ENCODE results near the gene PGA3. TPM values are rescaled to one million over a fixed set of nuclear protein-coding genes. Genes with fewer than 3 reads are reported as not detected.
"Not testable (repeated sequence)": the region's sequence is repeated elsewhere in the genome, so short reads cannot be mapped to it uniquely, and the experiment has no call there.

PGA3 gene
- total RNA-seq, 2 donors from 2014 or later = not detected

DNA sequence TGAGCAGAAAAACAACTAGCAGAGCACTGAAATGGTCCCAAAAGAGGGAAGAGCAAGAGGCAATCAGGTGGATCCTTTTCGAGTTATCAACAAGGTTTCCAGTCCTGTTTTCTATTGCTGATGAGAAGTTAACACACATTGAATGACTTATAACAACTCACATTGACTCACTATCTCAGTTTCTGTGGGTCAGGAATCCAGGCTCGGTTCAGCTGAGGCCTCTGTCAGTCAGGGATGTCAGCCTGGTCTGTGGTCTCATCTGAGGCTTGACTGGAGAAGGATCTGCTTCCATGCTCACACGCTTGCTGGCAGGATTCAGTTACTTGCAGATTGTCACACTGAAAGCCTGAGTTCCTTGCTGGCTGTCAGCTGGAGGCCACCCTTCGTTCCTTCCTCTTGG lies 33.8 kb downstream of the PGA3 start:
- not testable (repeated sequence) for H3K27me3 Mint-ChIP-seq (ENCODE audit: insufficient read depth); H3K4me1 ChIP-seq (ENCODE audit: control insufficient read depth, insufficient read depth, low read length); DNase-seq; H3K9me3 Mint-ChIP-seq; H3K36me3 Mint-ChIP-seq (ENCODE audit: low read depth); H3K9me3 ChIP-seq (ENCODE audit: control insufficient read depth, low read length); H3K36me3 ChIP-seq (ENCODE audit: control insufficient read depth, insufficient read depth, low read length); H3K4me3 ChIP-seq (ENCODE audit: low read length); H3K4me3 Mint-ChIP-seq; H3K4me1 Mint-ChIP-seq; H3K9ac ChIP-seq (ENCODE audit: extremely low read depth, low read length, poor library complexity, severe bottlenecking); H3K27ac ChIP-seq (ENCODE audit: low read depth, low read length); H3K27me3 ChIP-seq (ENCODE audit: control insufficient read depth, insufficient read depth, low read length, poor library complexity, severe bottlenecking); H3K27ac Mint-ChIP-seq
- no CpG with 5 or more reads among the region's 4 CpGs for WGBS, 2 experiments (ENCODE audit: insufficient coverage in 1 of 2, insufficient read length in 1 of 2)

DNA sequence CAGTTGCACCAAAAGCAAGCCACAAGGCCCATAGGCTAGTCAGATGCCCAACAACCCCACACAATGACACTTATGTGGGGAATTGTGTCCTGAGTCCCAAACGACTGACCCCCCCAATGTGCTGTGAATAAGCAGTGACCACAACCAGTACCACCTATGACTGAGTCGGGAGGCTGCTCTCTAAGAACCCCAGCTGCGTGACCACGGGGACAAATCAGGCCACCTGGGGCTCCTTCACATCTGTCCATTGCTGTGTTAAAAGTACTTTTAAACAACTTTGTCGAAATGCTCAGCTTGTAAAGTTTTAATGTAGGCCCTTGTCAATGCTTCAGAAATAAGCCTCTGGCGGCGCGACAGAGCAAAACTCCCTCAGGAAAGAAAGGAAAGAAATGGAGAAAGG lies 37.0 kb downstream of the PGA3 start:
- DNase-seq; H3K4me1 Mint-ChIP-seq; H3K27ac Mint-ChIP-seq; H3K27me3 ChIP-seq (ENCODE audit: control insufficient read depth, insufficient read depth, low read length, poor library complexity, severe bottlenecking); H3K9ac ChIP-seq (ENCODE audit: extremely low read depth, low read length, poor library complexity, severe bottlenecking); H3K4me3 ChIP-seq (ENCODE audit: low read length); H3K4me3 Mint-ChIP-seq; H3K9me3 Mint-ChIP-seq; H3K36me3 Mint-ChIP-seq (ENCODE audit: low read depth); H3K27me3 Mint-ChIP-seq (ENCODE audit: insufficient read depth); H3K4me1 ChIP-seq (ENCODE audit: control insufficient read depth, insufficient read depth, low read length); H3K36me3 ChIP-seq (ENCODE audit: control insufficient read depth, insufficient read depth, low read length); H3K27ac ChIP-seq (ENCODE audit: low read depth, low read length); H3K9me3 ChIP-seq (ENCODE audit: control insufficient read depth, low read length): not testable (repeated sequence)
- 47 to 62% methylated on average over 4 to 5 of the region's 8 CpGs for WGBS, 2 experiments (ENCODE audit: insufficient coverage in 1 of 2, insufficient read length in 1 of 2)

DNA sequence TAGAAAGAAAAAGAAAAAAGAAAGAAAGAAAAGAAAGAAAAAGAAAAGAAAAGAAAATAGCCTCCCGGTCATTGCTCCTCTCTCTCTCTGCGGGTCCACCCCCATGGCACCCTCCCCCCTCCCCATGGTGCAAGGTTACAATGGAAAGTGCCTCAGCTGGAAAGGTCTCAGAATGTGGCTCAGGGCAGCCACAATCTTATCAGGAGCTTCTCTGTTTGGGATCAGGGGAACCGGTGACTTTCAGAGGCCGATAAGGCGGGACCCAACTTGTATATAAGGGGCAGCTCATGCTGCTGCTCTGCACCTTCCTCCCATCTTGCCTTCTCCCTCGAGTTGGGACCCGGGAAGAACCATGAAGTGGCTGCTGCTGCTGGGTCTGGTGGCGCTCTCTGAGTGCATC lies 37.6 kb downstream of the PGA3 start, which contains the start of gene PGA5:
TSS of gene PGA5 (plus strand) at position 301 of the 400 bp plus-strand sequence. CDS start at position 353, 52 bp downstream.
- not testable (repeated sequence) for H3K4me1 ChIP-seq (ENCODE audit: control insufficient read depth, insufficient read depth, low read length); H3K36me3 Mint-ChIP-seq (ENCODE audit: low read depth); H3K36me3 ChIP-seq (ENCODE audit: control insufficient read depth, insufficient read depth, low read length); H3K9me3 ChIP-seq (ENCODE audit: control insufficient read depth, low read length); H3K9ac ChIP-seq (ENCODE audit: extremely low read depth, low read length, poor library complexity, severe bottlenecking); DNase-seq; H3K4me3 ChIP-seq (ENCODE audit: low read length); H3K27me3 Mint-ChIP-seq (ENCODE audit: insufficient read depth); H3K4me3 Mint-ChIP-seq; H3K9me3 Mint-ChIP-seq; H3K4me1 Mint-ChIP-seq; H3K27ac Mint-ChIP-seq; H3K27me3 ChIP-seq (ENCODE audit: control insufficient read depth, insufficient read depth, low read length, poor library complexity, severe bottlenecking); H3K27ac ChIP-seq (ENCODE audit: low read depth, low read length)
- WGBS, 2 experiments (ENCODE audit: insufficient coverage in 1 of 2, insufficient read length in 1 of 2) = no CpG with 5 or more reads among the region's 8 CpGs

GRCh38 chr11:61241526-61241925 lies 38.2 kb downstream of the PGA3 start:
- not testable (repeated sequence) for H3K27ac ChIP-seq (ENCODE audit: low read depth, low read length); H3K9me3 ChIP-seq (ENCODE audit: control insufficient read depth, low read length); DNase-seq; H3K9me3 Mint-ChIP-seq; H3K27ac Mint-ChIP-seq; H3K9ac ChIP-seq (ENCODE audit: extremely low read depth, low read length, poor library complexity, severe bottlenecking); H3K4me3 Mint-ChIP-seq; H3K4me1 Mint-ChIP-seq; H3K36me3 Mint-ChIP-seq (ENCODE audit: low read depth); H3K36me3 ChIP-seq (ENCODE audit: control insufficient read depth, insufficient read depth, low read length); H3K4me3 ChIP-seq (ENCODE audit: low read length); H3K4me1 ChIP-seq (ENCODE audit: control insufficient read depth, insufficient read depth, low read length); H3K27me3 ChIP-seq (ENCODE audit: control insufficient read depth, insufficient read depth, low read length, poor library complexity, severe bottlenecking); H3K27me3 Mint-ChIP-seq (ENCODE audit: insufficient read depth)
- no CpG with 5 or more reads among the region's 5 CpGs for WGBS, 2 experiments (ENCODE audit: insufficient coverage in 1 of 2, insufficient read length in 1 of 2)

- not testable (repeated sequence) for H3K36me3 ChIP-seq (ENCODE audit: control insufficient read depth, insufficient read depth, low read length); H3K4me3 Mint-ChIP-seq; H3K4me1 ChIP-seq (ENCODE audit: control insufficient read depth, insufficient read depth, low read length); DNase-seq; H3K27ac Mint-ChIP-seq; H3K27me3 ChIP-seq (ENCODE audit: control insufficient read depth, insufficient read depth, low read length, poor library complexity, severe bottlenecking); H3K9me3 ChIP-seq (ENCODE audit: control insufficient read depth, low read length); H3K9ac ChIP-seq (ENCODE audit: extremely low read depth, low read length, poor library complexity, severe bottlenecking); H3K4me1 Mint-ChIP-seq; H3K4me3 ChIP-seq (ENCODE audit: low read length); H3K36me3 Mint-ChIP-seq (ENCODE audit: low read depth); H3K9me3 Mint-ChIP-seq; H3K27ac ChIP-seq (ENCODE audit: low read depth, low read length)
- WGBS, 2 experiments (ENCODE audit: insufficient coverage in 1 of 2, insufficient read length in 1 of 2) = no CpG with 5 or more reads among the region's 10 CpGs
- peaks cover 13% of the 10 kb centered on the region for H3K27me3 Mint-ChIP-seq (ENCODE audit: insufficient read depth)
Measured at GRCh38 chr11:61245284-61245964, 42.1 kb downstream of the PGA3 start.

DNA sequence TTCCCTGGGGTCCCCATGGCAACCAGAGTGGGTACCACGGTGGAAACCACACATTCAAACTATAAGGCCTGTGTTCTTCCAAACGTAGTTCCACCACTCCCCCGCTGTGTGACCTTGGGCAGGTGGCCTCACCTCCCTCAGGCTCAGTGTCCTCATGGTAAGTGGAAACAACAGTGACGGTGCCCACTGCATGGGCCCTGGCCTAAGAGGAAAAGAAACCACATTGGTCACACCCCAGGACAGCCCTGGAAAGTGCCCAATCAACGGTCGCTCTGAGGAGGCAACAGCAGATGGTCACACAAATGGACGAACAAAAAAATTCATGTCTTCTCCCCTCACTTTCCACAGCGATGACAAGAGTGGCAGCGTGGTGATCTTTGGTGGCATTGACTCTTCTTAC lies 44.8 kb downstream of the PGA3 start:
- not testable (repeated sequence) for H3K4me1 ChIP-seq (ENCODE audit: control insufficient read depth, insufficient read depth, low read length); H3K9me3 ChIP-seq (ENCODE audit: control insufficient read depth, low read length); DNase-seq; H3K9ac ChIP-seq (ENCODE audit: extremely low read depth, low read length, poor library complexity, severe bottlenecking); H3K27me3 ChIP-seq (ENCODE audit: control insufficient read depth, insufficient read depth, low read length, poor library complexity, severe bottlenecking); H3K36me3 Mint-ChIP-seq (ENCODE audit: low read depth); H3K4me3 Mint-ChIP-seq; H3K36me3 ChIP-seq (ENCODE audit: control insufficient read depth, insufficient read depth, low read length); H3K9me3 Mint-ChIP-seq; H3K4me3 ChIP-seq (ENCODE audit: low read length); H3K27ac ChIP-seq (ENCODE audit: low read depth, low read length); H3K27ac Mint-ChIP-seq; H3K4me1 Mint-ChIP-seq
- 87 to 98% methylated on average over 6 to 7 of the region's 9 CpGs for WGBS, 2 experiments (ENCODE audit: insufficient coverage in 1 of 2, insufficient read length in 1 of 2)
- peaks cover 13% of the 10 kb centered on the region for H3K27me3 Mint-ChIP-seq (ENCODE audit: insufficient read depth)

DNA sequence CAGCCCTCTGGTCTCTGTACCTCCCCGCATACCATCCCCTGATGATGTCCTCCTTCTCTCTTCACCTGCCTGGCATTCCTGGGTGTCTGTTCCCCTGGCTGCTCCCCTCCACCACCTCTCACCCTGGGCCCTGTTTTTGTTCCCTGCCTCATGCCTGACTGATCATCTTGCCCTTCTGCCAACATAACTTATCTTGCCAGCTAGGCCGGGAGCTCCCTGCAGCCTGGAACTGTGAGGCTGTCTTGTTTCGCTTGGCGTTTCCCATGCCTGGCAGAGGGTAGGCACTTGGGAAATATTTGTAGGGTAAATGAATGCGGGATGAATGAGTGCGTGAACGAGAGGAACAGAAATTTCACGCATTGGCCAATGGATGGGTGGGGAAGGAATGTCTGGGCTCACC lies 45.9 kb downstream of the PGA3 start:
- H3K4me3 ChIP-seq (ENCODE audit: low read length); H3K27me3 ChIP-seq (ENCODE audit: control insufficient read depth, insufficient read depth, low read length, poor library complexity, severe bottlenecking); H3K27ac ChIP-seq (ENCODE audit: low read depth, low read length); H3K27ac Mint-ChIP-seq; H3K4me1 ChIP-seq (ENCODE audit: control insufficient read depth, insufficient read depth, low read length); H3K9me3 Mint-ChIP-seq; DNase-seq; H3K4me1 Mint-ChIP-seq; H3K9me3 ChIP-seq (ENCODE audit: control insufficient read depth, low read length); H3K36me3 Mint-ChIP-seq (ENCODE audit: low read depth); H3K4me3 Mint-ChIP-seq; H3K36me3 ChIP-seq (ENCODE audit: control insufficient read depth, insufficient read depth, low read length); H3K9ac ChIP-seq (ENCODE audit: extremely low read depth, low read length, poor library complexity, severe bottlenecking): not testable (repeated sequence)
- peaks cover 13% of the 10 kb centered on the region for H3K27me3 Mint-ChIP-seq (ENCODE audit: insufficient read depth)
- 90 to 100% methylated on average over 1 to 8 of the region's 8 CpGs for WGBS, 2 experiments (ENCODE audit: insufficient coverage in 1 of 2, insufficient read length in 1 of 2)

Data from endodermal cell (in vitro differentiated cells).